GM12878 (cell line): Measurements from ENCODE around the gene CACNA2D1. TPM values are rescaled to one million over a fixed set of nuclear protein-coding genes. Genes with fewer than 3 reads are reported as not detected.

Experiments
- ATAC-seq: fragments of 200-7000 bp; cut with Tn5 transposase; 3 replicates; pipeline ENCODE4 v1.9.1; 2020; ENCODE audit warnings: mild to moderate bottlenecking, moderate library complexity
- BruUV-seq: library from RNA; stranded (reverse); fragments of 400-500 nt; replicated peaks from 2 replicates; lab custom pipeline; 2021; lab: Mats Ljungman, UMichigan
- CTCF ChIA-PET: fragments of 300-600 bp; sonication (Branson Sonifier 250); formaldehyde crosslinking; extraction: SDS; loops from one replicate; lab custom pipeline; 2021; ENCODE audit warnings: inconsistent platforms; lab: Yijun Ruan, JAX
- POLR2A ChIA-PET: fragments of 350-600 bp; formaldehyde crosslinking; extraction: SDS; loops from one replicate; lab custom pipeline; 2021; ENCODE audit warnings: inconsistent platforms; lab: Charles Lee
- RAD21 ChIA-PET: fragments of 300-600 bp; sonication (Branson Sonifier 250); formaldehyde crosslinking; loops from one replicate; lab custom pipeline; 2023; ENCODE audit warnings: antibody characterized with exemption; ENCODE audit not compliant: unreplicated experiment; lab: Charles Lee
- SMC1A ChIA-PET: fragments of 300-600 bp; sonication (Branson Sonifier 250); formaldehyde crosslinking; loops from one replicate; lab custom pipeline; 2023; ENCODE audit not compliant: unreplicated experiment, uncharacterized antibody; lab: Charles Lee
- DNase-seq: peaks from one replicate; pipeline ENCODE4 v3.0.0-alpha.2; 2011; ENCODE audit warnings: low read depth, low spot score
- FAIRE-seq: peaks from 3 replicates; lab custom pipeline; 2011; peaks lifted over from hg19 to GRCh38; lab: Jason Lieb, UNC
- H2AFZ ChIP-seq: 2 replicates; pipeline ENCODE4 v1.6.0; 2011; ENCODE audit warnings: low read depth, low read length, control low read depth; ENCODE audit not compliant: control insufficient read depth
- H3K27ac ChIP-seq: 2 replicates; pipeline ENCODE4 v1.5.1; 2011; ENCODE audit warnings: control low read depth; ENCODE audit not compliant: control insufficient read depth, insufficient read depth
- H3K27me3 ChIP-seq, 2 experiments: replicated peaks in 1 of 2; 2 replicates each; pipeline versions ENCODE4 v1.6.0 to v1.6.1; 2011; ENCODE audit warnings: low read length in 1 of 2; ENCODE audit not compliant: control insufficient read depth in 2 of 2, insufficient read depth in 2 of 2
- H3K36me3 ChIP-seq, 2 experiments: 2 replicates each; pipeline ENCODE4 v1.5.1; 2011; ENCODE audit warnings: low read length in 1 of 2; ENCODE audit not compliant: control insufficient read depth in 2 of 2, insufficient read depth in 2 of 2
- H3K4me1 ChIP-seq: 2 replicates; pipeline ENCODE4 v1.6.1; 2011; ENCODE audit warnings: mild to moderate bottlenecking, low read length, moderate library complexity, mixed read lengths; ENCODE audit not compliant: control insufficient read depth, insufficient read depth
- H3K4me2 ChIP-seq: 2 replicates; pipeline ENCODE4 v1.6.0; 2011; ENCODE audit warnings: control low read depth; ENCODE audit not compliant: control insufficient read depth, insufficient read depth
- H3K4me3 ChIP-seq: fragments of 200-600 bp; sonication (generic); 2 replicates; pipeline ENCODE4 v1.5.1; 2016
- H3K79me2 ChIP-seq: 2 replicates; pipeline ENCODE4 v1.6.0; 2011; ENCODE audit warnings: low read length; ENCODE audit not compliant: control insufficient read depth, insufficient read depth
- H3K9ac ChIP-seq: 2 replicates; pipeline ENCODE4 v1.8.0; 2011; ENCODE audit warnings: low read length, control low read depth, mixed read lengths; ENCODE audit not compliant: control insufficient read depth, insufficient read depth
- H3K9me3 ChIP-seq: replicated peaks from 3 replicates; pipeline ENCODE4 v1.5.1; 2011; ENCODE audit warnings: mild to moderate bottlenecking, low read length; ENCODE audit not compliant: control insufficient read depth, insufficient read depth
- H4K20me1 ChIP-seq: 2 replicates; pipeline ENCODE4 v1.6.0; 2011; ENCODE audit not compliant: control insufficient read depth, insufficient read depth
- CEBPB ChIP-seq, 2 experiments: fragments of 150-350 bp in 1 of 2; IDR thresholded peaks; 2 replicates each; pipeline ENCODE4 v1.6.1; 2012 to 2014; ENCODE audit warnings: low read depth in 2 of 2, low read length in 2 of 2, borderline replicate concordance in 1 of 2, inconsistent platforms in 1 of 2
- PAX8 ChIP-seq: fragments of 450-650 bp; IDR thresholded peaks from 2 replicates; pipeline ENCODE4 v1.6.1; 2017; ENCODE audit warnings: mild to moderate bottlenecking, moderate library complexity
- RAD51 ChIP-seq: fragments of 450-650 bp; IDR thresholded peaks from 2 replicates; pipeline ENCODE4 v1.6.1; 2016; ENCODE audit warnings: moderate library complexity, mild to moderate bottlenecking, inconsistent platforms
- RCOR1 ChIP-seq: conservative IDR thresholded peaks from 2 replicates; pipeline ENCODE4 v1.6.1; 2012; ENCODE audit warnings: low read depth, low read length, improper control_type of control experiment
- SRF ChIP-seq, 2 experiments: IDR thresholded peaks; 2 replicates each; pipeline ENCODE4 v1.6.1; 2011; ENCODE audit warnings: low read depth in 2 of 2, low read length in 2 of 2, mild to moderate bottlenecking in 1 of 2, moderate library complexity in 1 of 2
- STAT1 ChIP-seq: fragments of 450-650 bp; conservative IDR thresholded peaks from 2 replicates; pipeline ENCODE4 v1.6.1; 2014; ENCODE audit warnings: antibody characterized with exemption, mild to moderate bottlenecking
- WGBS: methylation state at CpG from one replicate; pipeline ENCODE4 v1.1.6; 2016; ENCODE audit warnings: low lambda C conversion rate; ENCODE audit not compliant: insufficient replicate concordance, insufficient coverage; ENCODE audit errors: missing lambda C conversion rate; 5-methylcytosine and 5-hydroxymethylcytosine counted together
- in situ Hi-C: fragments of 300-500 bp; cut with MboI; formaldehyde crosslinking; loops from 9 replicates; pipeline ENCODE4 v1.14.3; 2018; ENCODE audit warnings: mixed read lengths
- intact Hi-C: fragments of 100-400 bp; cut with micrococcal nuclease; formaldehyde crosslinking; loops from one replicate; pipeline ENCODE4 v1.14.2; 2022; ENCODE audit not compliant: unreplicated experiment
- polyA plus RNA-seq, 11 experiments: library from polyadenylated mRNA; depleted of rRNA in 4 of 11; unstranded in 6 of 11; stranded (reverse) in 5 of 11; fragments of >200 nt; fragmentation: Nextera tagmentation in 4 of 11; fragmentation: Illumina TruSeq in 1 of 11; extraction: Ambion mirVana in 4 of 11; extraction: Trizol in 1 of 11; gene quantifications; 1 replicate in 1 of 11; 2 replicates in 10 of 11; pipeline versions ENCODE4 v1.2.1 to v1.2.3, GENCODE V29; 2011 to 2016; ENCODE audit warnings: inconsistent platforms in 2 of 11, missing spikeins in 2 of 11, low read depth in 1 of 11
- total RNA-seq, 4 experiments: library from RNA; depleted of rRNA in 3 of 4; stranded (reverse); fragments of >200 nt in 3 of 4; fragmentation: Illumina TruSeq in 1 of 4; extraction: Trizol in 1 of 4; gene quantifications; 2 replicates each; pipeline versions ENCODE4 v1.2.1 to v1.2.3, GENCODE V29; 2013 to 2021
- TF ChIP-seq, protein P1 (sequence below): fragments of 450-650 bp; formaldehyde crosslinking; IDR thresholded peaks from 2 replicates; pipeline ENCODE4 v1.5.0; 2022; ENCODE audit warnings: mild to moderate bottlenecking, missing genetic modification characterization
- TF ChIP-seq, protein P2 (sequence below): fragments of 450-650 bp; IDR thresholded peaks from 2 replicates; pipeline ENCODE4 v1.6.1; 2018; ENCODE audit warnings: mild to moderate bottlenecking, low read depth, moderate library complexity; ENCODE audit not compliant: partially characterized antibody
- TF ChIP-seq, protein P3 (sequence below): fragments of 450-650 bp; formaldehyde crosslinking; IDR thresholded peaks from 2 replicates; pipeline ENCODE4 v1.4.0; 2020; ENCODE audit warnings: mild to moderate bottlenecking, moderate library complexity

The CACNA2D1 gene
- total and polyA plus RNA-seq, 10 of the 15 experiments (the other 5 are each of a cell fraction or from before 2014, with no cell fraction given): 0.14 to 14.8 (median 0.97) TPM

DNA sequence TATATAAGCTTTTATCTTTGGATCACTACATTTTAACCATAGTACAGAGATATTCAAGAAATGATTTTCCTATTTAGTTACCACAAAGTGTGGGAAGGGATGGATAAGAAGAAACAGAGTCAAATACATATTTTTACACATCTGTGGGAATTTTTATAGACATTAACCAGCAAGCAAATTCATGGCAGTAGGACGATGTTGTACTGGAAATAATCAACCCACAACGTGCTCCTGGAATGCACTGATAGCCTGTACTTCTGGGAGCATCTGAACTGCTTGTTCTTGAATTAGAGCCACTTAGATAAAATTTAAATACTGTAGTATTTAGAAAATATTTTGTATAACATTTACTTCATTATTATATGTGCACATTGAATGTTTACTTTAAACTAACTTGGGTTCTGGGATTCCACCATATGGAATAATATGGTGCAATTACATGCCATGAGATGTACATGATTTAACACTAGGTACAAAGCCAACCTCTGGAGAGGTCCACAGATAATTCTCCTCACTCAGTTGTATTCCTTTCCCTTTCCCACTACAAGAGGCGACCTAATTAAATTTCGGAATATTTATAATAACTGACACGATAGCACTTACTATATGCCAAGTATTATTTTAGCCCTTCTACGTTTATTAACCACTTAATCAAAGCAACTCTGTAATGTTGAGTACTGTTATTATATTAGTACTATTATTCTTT is 508.8 kb downstream of the CACNA2D1 start:
- Histone ChIP-seq H3K4me1 (no peaks in the 10 kb centered on the region), H3K27me3 (no peaks in the 10 kb centered on the region), H3K4me3 (no peak overlapping the region), H3K36me3 (no peaks in the 10 kb centered on the region), H3K9ac (no peak overlapping the region), H3K27ac (no peak overlapping the region), H2AFZ (no peak overlapping the region), H3K79me2 (no peaks in the 10 kb centered on the region), H4K20me1 (no peaks in the 10 kb centered on the region), H3K4me2 (no peak overlapping the region), H3K9me3 (no peaks in the 10 kb centered on the region)
- ChIA-PET POLR2A (no interaction called here), CTCF (no interaction called here), RAD21 (interaction anchor here (0.9 kb wide), 1 partner anchor 8 kb away, joined by 3 read pairs; no protein-coding TSS in a partner anchor), SMC1A (no interaction called here)
- ATAC-seq: no peak
- DNase-seq: no peak
- no TSS peak for BruUV-seq
- WGBS: 25% methylated on average over 6 of the region's 6 CpGs
- intact Hi-C loops: no loop called here
- FAIRE-seq: no peak
- in situ Hi-C loops: no loop called here
- TF ChIP-seq, protein P1, sequence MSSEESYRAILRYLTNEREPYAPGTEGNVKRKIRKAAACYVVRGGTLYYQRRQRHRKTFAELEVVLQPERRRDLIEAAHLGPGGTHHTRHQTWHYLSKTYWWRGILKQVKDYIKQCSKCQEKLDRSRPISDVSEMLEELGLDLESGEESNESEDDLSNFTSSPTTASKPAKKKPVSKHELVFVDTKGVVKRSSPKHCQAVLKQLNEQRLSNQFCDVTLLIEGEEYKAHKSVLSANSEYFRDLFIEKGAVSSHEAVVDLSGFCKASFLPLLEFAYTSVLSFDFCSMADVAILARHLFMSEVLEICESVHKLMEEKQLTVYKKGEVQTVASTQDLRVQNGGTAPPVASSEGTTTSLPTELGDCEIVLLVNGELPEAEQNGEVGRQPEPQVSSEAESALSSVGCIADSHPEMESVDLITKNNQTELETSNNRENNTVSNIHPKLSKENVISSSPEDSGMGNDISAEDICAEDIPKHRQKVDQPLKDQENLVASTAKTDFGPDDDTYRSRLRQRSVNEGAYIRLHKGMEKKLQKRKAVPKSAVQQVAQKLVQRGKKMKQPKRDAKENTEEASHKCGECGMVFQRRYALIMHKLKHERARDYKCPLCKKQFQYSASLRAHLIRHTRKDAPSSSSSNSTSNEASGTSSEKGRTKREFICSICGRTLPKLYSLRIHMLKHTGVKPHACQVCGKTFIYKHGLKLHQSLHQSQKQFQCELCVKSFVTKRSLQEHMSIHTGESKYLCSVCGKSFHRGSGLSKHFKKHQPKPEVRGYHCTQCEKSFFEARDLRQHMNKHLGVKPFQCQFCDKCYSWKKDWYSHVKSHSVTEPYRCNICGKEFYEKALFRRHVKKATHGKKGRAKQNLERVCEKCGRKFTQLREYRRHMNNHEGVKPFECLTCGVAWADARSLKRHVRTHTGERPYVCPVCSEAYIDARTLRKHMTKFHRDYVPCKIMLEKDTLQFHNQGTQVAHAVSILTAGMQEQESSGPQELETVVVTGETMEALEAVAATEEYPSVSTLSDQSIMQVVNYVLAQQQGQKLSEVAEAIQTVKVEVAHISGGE (CRISPR knock-in tag): no peak
- TF ChIP-seq, protein P2, sequence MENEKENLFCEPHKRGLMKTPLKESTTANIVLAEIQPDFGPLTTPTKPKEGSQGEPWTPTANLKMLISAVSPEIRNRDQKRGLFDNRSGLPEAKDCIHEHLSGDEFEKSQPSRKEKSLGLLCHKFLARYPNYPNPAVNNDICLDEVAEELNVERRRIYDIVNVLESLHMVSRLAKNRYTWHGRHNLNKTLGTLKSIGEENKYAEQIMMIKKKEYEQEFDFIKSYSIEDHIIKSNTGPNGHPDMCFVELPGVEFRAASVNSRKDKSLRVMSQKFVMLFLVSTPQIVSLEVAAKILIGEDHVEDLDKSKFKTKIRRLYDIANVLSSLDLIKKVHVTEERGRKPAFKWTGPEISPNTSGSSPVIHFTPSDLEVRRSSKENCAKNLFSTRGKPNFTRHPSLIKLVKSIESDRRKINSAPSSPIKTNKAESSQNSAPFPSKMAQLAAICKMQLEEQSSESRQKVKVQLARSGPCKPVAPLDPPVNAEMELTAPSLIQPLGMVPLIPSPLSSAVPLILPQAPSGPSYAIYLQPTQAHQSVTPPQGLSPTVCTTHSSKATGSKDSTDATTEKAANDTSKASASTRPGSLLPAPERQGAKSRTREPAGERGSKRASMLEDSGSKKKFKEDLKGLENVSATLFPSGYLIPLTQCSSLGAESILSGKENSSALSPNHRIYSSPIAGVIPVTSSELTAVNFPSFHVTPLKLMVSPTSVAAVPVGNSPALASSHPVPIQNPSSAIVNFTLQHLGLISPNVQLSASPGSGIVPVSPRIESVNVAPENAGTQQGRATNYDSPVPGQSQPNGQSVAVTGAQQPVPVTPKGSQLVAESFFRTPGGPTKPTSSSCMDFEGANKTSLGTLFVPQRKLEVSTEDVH: no peak
- TF ChIP-seq RCOR1 (no peak), SRF (IDR thresholded peaks at IDR 0.05; ENCODE audit: low read depth in 2 of 2, low read length in 2 of 2) (no peak), STAT1 (no peak), PAX8 (no peak), RAD51 (no peak), CEBPB (IDR thresholded peaks at IDR 0.05; ENCODE audit: borderline replicate concordance in 1 of 2, low read depth in 2 of 2, low read length in 2 of 2) (no peak)
- TF ChIP-seq, protein P3, sequence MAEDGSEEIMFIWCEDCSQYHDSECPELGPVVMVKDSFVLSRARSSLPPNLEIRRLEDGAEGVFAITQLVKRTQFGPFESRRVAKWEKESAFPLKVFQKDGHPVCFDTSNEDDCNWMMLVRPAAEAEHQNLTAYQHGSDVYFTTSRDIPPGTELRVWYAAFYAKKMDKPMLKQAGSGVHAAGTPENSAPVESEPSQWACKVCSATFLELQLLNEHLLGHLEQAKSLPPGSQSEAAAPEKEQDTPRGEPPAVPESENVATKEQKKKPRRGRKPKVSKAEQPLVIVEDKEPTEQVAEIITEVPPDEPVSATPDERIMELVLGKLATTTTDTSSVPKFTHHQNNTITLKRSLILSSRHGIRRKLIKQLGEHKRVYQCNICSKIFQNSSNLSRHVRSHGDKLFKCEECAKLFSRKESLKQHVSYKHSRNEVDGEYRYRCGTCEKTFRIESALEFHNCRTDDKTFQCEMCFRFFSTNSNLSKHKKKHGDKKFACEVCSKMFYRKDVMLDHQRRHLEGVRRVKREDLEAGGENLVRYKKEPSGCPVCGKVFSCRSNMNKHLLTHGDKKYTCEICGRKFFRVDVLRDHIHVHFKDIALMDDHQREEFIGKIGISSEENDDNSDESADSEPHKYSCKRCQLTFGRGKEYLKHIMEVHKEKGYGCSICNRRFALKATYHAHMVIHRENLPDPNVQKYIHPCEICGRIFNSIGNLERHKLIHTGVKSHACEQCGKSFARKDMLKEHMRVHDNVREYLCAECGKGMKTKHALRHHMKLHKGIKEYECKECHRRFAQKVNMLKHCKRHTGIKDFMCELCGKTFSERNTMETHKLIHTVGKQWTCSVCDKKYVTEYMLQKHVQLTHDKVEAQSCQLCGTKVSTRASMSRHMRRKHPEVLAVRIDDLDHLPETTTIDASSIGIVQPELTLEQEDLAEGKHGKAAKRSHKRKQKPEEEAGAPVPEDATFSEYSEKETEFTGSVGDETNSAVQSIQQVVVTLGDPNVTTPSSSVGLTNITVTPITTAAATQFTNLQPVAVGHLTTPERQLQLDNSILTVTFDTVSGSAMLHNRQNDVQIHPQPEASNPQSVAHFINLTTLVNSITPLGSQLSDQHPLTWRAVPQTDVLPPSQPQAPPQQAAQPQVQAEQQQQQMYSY (CRISPR knock-in tag): no peak
